Endothelial cell of umbilical vein (primary cell): Measurements from ENCODE around the gene CBLL1. TPM values are rescaled to one million over a fixed set of nuclear protein-coding genes. Genes with fewer than 3 reads are reported as not detected.

Experiments
- BruUV-seq: library from RNA; stranded (reverse); fragments of 400-500 nt; replicated peaks from 2 replicates; lab custom pipeline; 2021; lab: Mats Ljungman, UMichigan
- CTCF ChIA-PET: fragments of 300-600, 350-600 bp; sonication (Branson Sonifier 250); formaldehyde crosslinking; loops from one replicate; lab custom pipeline; 2021; ENCODE audit warnings: antibody characterized with exemption, inconsistent platforms; lab: Charles Lee
- POLR2A ChIA-PET: fragments of 300-600, 350-600 bp; sonication (Branson Sonifier 250); formaldehyde crosslinking; loops from one replicate; lab custom pipeline; 2021; ENCODE audit warnings: antibody characterized with exemption, inconsistent platforms; lab: Charles Lee
- DNase-seq: peaks from one replicate; pipeline ENCODE4 v3.0.0-alpha.2; 2011; ENCODE audit warnings: low read depth, low spot score
- FAIRE-seq: peaks from 2 replicates; lab custom pipeline; 2011; peaks lifted over from hg19 to GRCh38; lab: Jason Lieb, UNC
- H2AFZ ChIP-seq: 2 replicates; pipeline ENCODE4 v1.6.0; 2012; ENCODE audit warnings: low read depth, low read length, control low read depth, inconsistent platforms
- H3K27ac ChIP-seq: 2 replicates; pipeline ENCODE4 v1.5.1; 2011; ENCODE audit warnings: low read depth, mild to moderate bottlenecking, control low read depth, low read length, moderate library complexity; ENCODE audit not compliant: insufficient read depth
- H3K27me3 ChIP-seq, 2 experiments: 2 replicates each; pipeline versions ENCODE4 v1.6.0 to v1.6.1; 2011; ENCODE audit warnings: low read length in 2 of 2, mixed read lengths in 1 of 2; ENCODE audit not compliant: control insufficient read depth in 2 of 2, insufficient read depth in 2 of 2
- H3K36me3 ChIP-seq, 2 experiments: 2 replicates in 1 of 2; 3 replicates in 1 of 2; pipeline ENCODE4 v1.5.1; 2011; ENCODE audit warnings: low read length in 2 of 2, mild to moderate bottlenecking in 1 of 2, moderate library complexity in 1 of 2; ENCODE audit not compliant: control insufficient read depth in 2 of 2, insufficient read depth in 2 of 2; ENCODE audit errors: extremely low read depth in 1 of 2
- H3K4me1 ChIP-seq: 3 replicates; pipeline ENCODE4 v1.5.1; 2011; ENCODE audit warnings: mild to moderate bottlenecking, low read length; ENCODE audit not compliant: control insufficient read depth, insufficient read depth; ENCODE audit errors: extremely low read depth
- H3K4me2 ChIP-seq: 2 replicates; pipeline ENCODE4 v1.6.1; 2011; ENCODE audit warnings: low read length, control low read depth, mixed read lengths; ENCODE audit not compliant: insufficient read depth
- H3K4me3 ChIP-seq, 3 experiments: fragments of 200-600 bp in 1 of 3; sonication (generic), shearing (Covaris generic) in 1 of 3; replicated peaks in 1 of 3; 2 replicates each; pipeline ENCODE4 v1.5.1; 2011 to 2016; ENCODE audit warnings: control low read depth in 3 of 3, low read length in 3 of 3, mild to moderate bottlenecking in 2 of 3, inconsistent platforms in 1 of 3, low read depth in 1 of 3, moderate library complexity in 1 of 3; ENCODE audit not compliant: insufficient read depth in 1 of 3
- H3K79me2 ChIP-seq: 2 replicates; pipeline ENCODE4 v1.6.0; 2012; ENCODE audit warnings: low read length, inconsistent platforms; ENCODE audit not compliant: control insufficient read depth, insufficient read depth
- H3K9ac ChIP-seq: replicated peaks from 2 replicates; pipeline ENCODE3; 2011; ENCODE audit warnings: low read length, control low read depth; ENCODE audit not compliant: insufficient read depth; ENCODE audit errors: extremely low read depth
- H3K9me1 ChIP-seq: replicated peaks from 3 replicates; pipeline ENCODE4 v1.6.0; 2011; ENCODE audit warnings: mild to moderate bottlenecking, low read length; ENCODE audit not compliant: control insufficient read depth, insufficient read depth; ENCODE audit errors: extremely low read depth
- H3K9me3 ChIP-seq: replicated peaks from 2 replicates; pipeline ENCODE4 v1.5.1; 2012; ENCODE audit warnings: low read length, inconsistent platforms; ENCODE audit not compliant: control insufficient read depth, insufficient read depth
- H4K20me1 ChIP-seq: replicated peaks from 2 replicates; pipeline ENCODE3; 2011; ENCODE audit warnings: mild to moderate bottlenecking, low read length; ENCODE audit not compliant: control insufficient read depth, insufficient read depth; ENCODE audit errors: extremely low read depth
- CTCF ChIP-seq, 2 donors: IDR thresholded peaks; 1 replicate in 1 of 2; 2 replicates in 1 of 2; pipeline ENCODE4 v1.5.1; 2011; ENCODE audit warnings: low read length in 2 of 2, mild to moderate bottlenecking in 2 of 2, moderate library complexity in 2 of 2, control low read depth in 1 of 2, inconsistent platforms in 1 of 2, low read depth in 1 of 2; ENCODE audit not compliant: insufficient read depth in 1 of 2; ENCODE audit errors: extremely low read depth in 1 of 2
- EZH2 ChIP-seq: IDR thresholded peaks from 2 replicates; pipeline ENCODE4 v1.6.1; 2012; ENCODE audit warnings: borderline replicate concordance, low read depth, mild to moderate bottlenecking, moderate library complexity, low read length, inconsistent platforms; ENCODE audit not compliant: severe bottlenecking
- FOS ChIP-seq: IDR thresholded peaks from 2 replicates; pipeline ENCODE4 v1.6.1; 2011; ENCODE audit warnings: mild to moderate bottlenecking, low read length, moderate library complexity, borderline replicate concordance; ENCODE audit not compliant: insufficient read depth
- GATA2 ChIP-seq: IDR thresholded peaks from 2 replicates; pipeline ENCODE4 v1.7.0; 2011; ENCODE audit warnings: low read depth, mild to moderate bottlenecking, moderate library complexity, mixed read lengths, low read length; ENCODE audit not compliant: insufficient read length, insufficient read depth
- JUN ChIP-seq: IDR thresholded peaks from 2 replicates; pipeline ENCODE4 v1.6.1; 2011; ENCODE audit warnings: borderline replicate concordance, low read depth; ENCODE audit not compliant: insufficient read length, insufficient read depth
- MAX ChIP-seq: IDR thresholded peaks from 2 replicates; pipeline ENCODE4 v1.6.1; 2011; ENCODE audit not compliant: insufficient read depth, insufficient read length
- MYC ChIP-seq: IDR thresholded peaks from one replicate; pipeline ENCODE4 v1.6.1; 2011; ENCODE audit warnings: mild to moderate bottlenecking, low read depth, low read length
- POLR2A ChIP-seq: IDR thresholded peaks from 2 replicates; pipeline ENCODE4 v1.6.1; 2012; ENCODE audit warnings: low read depth, mild to moderate bottlenecking, control low read depth, low read length
- POLR2AphosphoS5 ChIP-seq: IDR thresholded peaks from 2 replicates; pipeline ENCODE4 v1.6.1; 2012; ENCODE audit warnings: low read depth, mild to moderate bottlenecking, control low read depth, low read length, moderate library complexity; ENCODE audit not compliant: insufficient read depth
- dilution Hi-C: fragments of 300-500 bp; cut with MboI; formaldehyde crosslinking; loops from one replicate; pipeline ENCODE4 v1.15.0; 2019; ENCODE audit warnings: low sequenced_read_pairs; ENCODE audit not compliant: extremely low pct_ligation_motif_present
- intact Hi-C: fragments of 100-400 bp; cut with micrococcal nuclease; formaldehyde crosslinking; loops from one replicate; pipeline ENCODE4 v1.10.0; 2022
- polyA plus RNA-seq, 4 experiments: library from polyadenylated mRNA; depleted of rRNA in 3 of 4; stranded (reverse) in 3 of 4; unstranded in 1 of 4; fragments of >200 nt; gene quantifications; 2 replicates each; pipeline versions ENCODE4 v1.2.1 to v1.2.3, GENCODE V29; 2011 to 2012; ENCODE audit warnings: missing spikeins in 1 of 4
- total RNA-seq: library from RNA; stranded (reverse); gene quantifications from 2 replicates; pipeline ENCODE4 v1.2.3, GENCODE V29; 2021

CBLL1 gene
- total and polyA plus RNA-seq, 2 donors (not counting 3 experiments of a cell fraction or from before 2014, with no cell fraction given), result 23.1 to 30.6 TPM

- Histone ChIP-seq H3K9me3 (no peaks in the 10 kb centered on the region), H4K20me1 (no peaks in the 10 kb centered on the region), H3K27ac (no peak overlapping the region), H3K79me2 (no peaks in the 10 kb centered on the region), H3K4me3 (no peak overlapping the region), H3K4me1 (no peaks in the 10 kb centered on the region), H3K4me2 (no peak overlapping the region), H3K9ac (no peak overlapping the region), H2AFZ (no peak overlapping the region), H3K9me1 (no peaks in the 10 kb centered on the region), H3K27me3 (no peaks in the 10 kb centered on the region), H3K36me3 (peaks cover 13 to 43% of the 10 kb centered on the region in 2 experiments)
- BruUV-seq, result no TSS peak
- ChIA-PET POLR2A (no interaction called here), CTCF (interaction anchor here (0.8 kb wide), 1 partner anchor 116 kb away, joined by 3 read pairs; no protein-coding TSS in a partner anchor)
- dilution Hi-C loops, result no loop called here
- FAIRE-seq (no peak), DNase-seq (no peak)
- intact Hi-C loops, result no loop called here
- no peak for TF ChIP-seq MAX
These were observed 14.7 kb downstream of the CBLL1 start for GRCh38 chr7:107758667-107759066.

GRCh38 chr7:107767391-107767790 lies 23.4 kb downstream of the CBLL1 start:
- Histone ChIP-seq H3K9ac (no peak overlapping the region), H3K4me1 (no peaks in the 10 kb centered on the region), H3K4me2 (no peak overlapping the region), H3K79me2 (no peaks in the 10 kb centered on the region), H3K27ac (no peak overlapping the region), H3K36me3 (no peaks in the 10 kb centered on the region), H4K20me1 (no peaks in the 10 kb centered on the region), H3K9me3 (no peaks in the 10 kb centered on the region), H3K4me3 (no peak overlapping the region), H2AFZ (no peak overlapping the region), H3K27me3 (peaks cover 2 to 14% of the 10 kb centered on the region in 2 experiments), H3K9me1 (no peaks in the 10 kb centered on the region)
- CTCF ChIA-PET, result no interaction called here
- no TSS peak for BruUV-seq
- intact Hi-C loops, result no loop called here
- dilution Hi-C loops, result no loop called here
- DNase-seq, result no peak
- TF ChIP-seq MAX (no peak), POLR2AphosphoS5 (no peak), MYC (no peak), CTCF (IDR thresholded peaks at IDR 0.05; ENCODE audit: extremely low read depth in 1 of 2, insufficient read depth in 1 of 2, low read depth in 1 of 2, low read length in 2 of 2) (no peak), POLR2A (no peak), GATA2 (no peak), JUN (no peak), FOS (no peak), EZH2 (no peak)
- POLR2A ChIA-PET, result no interaction called here
- no peak for FAIRE-seq
